Measurements from ENCODE around the gene GMPR2.
"Not testable (repeated sequence)": the region's sequence is repeated elsewhere in the genome, so short reads cannot be mapped to it uniquely, and the experiment has no call there.

Gene GMPR2

GRCh38 chr14:24198814-24199524 is 33.8 kb upstream of the GMPR2 start:
- DNase-seq (ENCODE audit: extremely low spot score, insufficient read length, low read depth), result no peak

GRCh38 chr14:24202538-24202937 is 30.2 kb upstream of the GMPR2 start:
- not testable (repeated sequence) for FAIRE-seq

More at GRCh38 chr14:24198814-24199524, 33.8 kb upstream of the GMPR2 start:
- FAIRE-seq, result no peak

GRCh38 chr14:24203249-24203886 is 29.4 kb upstream of the GMPR2 start:
- FAIRE-seq; DNase-seq (ENCODE audit: extremely low spot score, insufficient read length, low read depth): not testable (repeated sequence)

More at GRCh38 chr14:24202538-24202937, 30.2 kb upstream of the GMPR2 start:
- DNase-seq (ENCODE audit: extremely low spot score, insufficient read length, low read depth), result not testable (repeated sequence)

GRCh38 chr14:24204163-24205146 is 28.3 kb upstream of the GMPR2 start:
- DNase-seq (ENCODE audit: extremely low spot score, insufficient read length, low read depth) (no peak), FAIRE-seq (no peak)

GRCh38 chr14:24206260-24207103 is 26.2 kb upstream of the GMPR2 start:
- FAIRE-seq, result no peak

GRCh38 chr14:24207104-24207551 is 25.6 kb upstream of the GMPR2 start:
- no peak for FAIRE-seq
- DNase-seq (ENCODE audit: extremely low spot score, insufficient read length, low read depth), result no peak

More at GRCh38 chr14:24206260-24207103, 26.2 kb upstream of the GMPR2 start:
- no peak for DNase-seq (ENCODE audit: extremely low spot score, insufficient read length, low read depth)

GRCh38 chr14:24207625-24208024 is 25.1 kb upstream of the GMPR2 start:
- FAIRE-seq (no peak), DNase-seq (ENCODE audit: extremely low spot score, insufficient read length, low read depth) (no peak)

- no peak for FAIRE-seq
- DNase-seq (ENCODE audit: extremely low spot score, insufficient read length, low read depth), result no peak
Observed at GRCh38 chr14:24211311-24211710, 21.4 kb upstream of the GMPR2 start.

- DNase-seq (ENCODE audit: extremely low spot score, insufficient read length, low read depth) (peak; percentile 91), FAIRE-seq (peak; percentile 95)
Observed at GRCh38 chr14:24212924-24213865, 19.5 kb upstream of the GMPR2 start, which contains the start of gene CHMP4A. Gene CHMP4A (minus strand): TSS chr14:24213488. CDS start chr14:24213439, 49 bp downstream.

GRCh38 chr14:24213866-24214662 is 18.7 kb upstream of the GMPR2 start:
- FAIRE-seq (no peak), DNase-seq (ENCODE audit: extremely low spot score, insufficient read length, low read depth) (no peak)

- peak; percentile 92 for FAIRE-seq
Observed at GRCh38 chr14:24215495-24216344, 17.0 kb upstream of the GMPR2 start, which contains the start of gene MDP1. Gene MDP1 (minus strand): TSS chr14:24216066. CDS start chr14:24215955, 111 bp downstream.

GRCh38 chr14:24216345-24216699 is 16.4 kb upstream of the GMPR2 start:
- FAIRE-seq, result no peak
- no peak for DNase-seq (ENCODE audit: extremely low spot score, insufficient read length, low read depth)

More at GRCh38 chr14:24215495-24216344, 17.0 kb upstream of the GMPR2 start, which contains the start of gene MDP1:
- peak; percentile 85 for DNase-seq (ENCODE audit: extremely low spot score, insufficient read length, low read depth)

GRCh38 chr14:24216876-24217275 is 15.9 kb upstream of the GMPR2 start:
- DNase-seq (ENCODE audit: extremely low spot score, insufficient read length, low read depth); FAIRE-seq: not testable (repeated sequence)

- no peak for DNase-seq (ENCODE audit: extremely low spot score, insufficient read length, low read depth)
- no peak for FAIRE-seq
Observed at GRCh38 chr14:24219080-24219479, 13.6 kb upstream of the GMPR2 start.

- FAIRE-seq (no peak), DNase-seq (ENCODE audit: extremely low spot score, insufficient read length, low read depth) (no peak)
Observed at GRCh38 chr14:24219521-24219920, 13.2 kb upstream of the GMPR2 start.

GRCh38 chr14:24222987-24223386 is 9.7 kb upstream of the GMPR2 start:
- FAIRE-seq; DNase-seq (ENCODE audit: extremely low spot score, insufficient read length, low read depth): not testable (repeated sequence)
